IPS DF 4.7 (cell line): Measurements from ENCODE around the gene GRIN1.

Experiments used
- DNase-seq: peaks from one replicate; pipeline ENCODE4 v3.0.0-alpha.2; 2013; ENCODE audit warnings: low spot score; ENCODE audit errors: extremely low read depth

The GRIN1 gene

GRCh38 chr9:137138722-137139467, at the start of gene GRIN1:
Gene GRIN1 (plus strand): TSS chr9:137139154. CDS start chr9:137139487, 333 bp downstream.
- no peak for DNase-seq

DNA sequence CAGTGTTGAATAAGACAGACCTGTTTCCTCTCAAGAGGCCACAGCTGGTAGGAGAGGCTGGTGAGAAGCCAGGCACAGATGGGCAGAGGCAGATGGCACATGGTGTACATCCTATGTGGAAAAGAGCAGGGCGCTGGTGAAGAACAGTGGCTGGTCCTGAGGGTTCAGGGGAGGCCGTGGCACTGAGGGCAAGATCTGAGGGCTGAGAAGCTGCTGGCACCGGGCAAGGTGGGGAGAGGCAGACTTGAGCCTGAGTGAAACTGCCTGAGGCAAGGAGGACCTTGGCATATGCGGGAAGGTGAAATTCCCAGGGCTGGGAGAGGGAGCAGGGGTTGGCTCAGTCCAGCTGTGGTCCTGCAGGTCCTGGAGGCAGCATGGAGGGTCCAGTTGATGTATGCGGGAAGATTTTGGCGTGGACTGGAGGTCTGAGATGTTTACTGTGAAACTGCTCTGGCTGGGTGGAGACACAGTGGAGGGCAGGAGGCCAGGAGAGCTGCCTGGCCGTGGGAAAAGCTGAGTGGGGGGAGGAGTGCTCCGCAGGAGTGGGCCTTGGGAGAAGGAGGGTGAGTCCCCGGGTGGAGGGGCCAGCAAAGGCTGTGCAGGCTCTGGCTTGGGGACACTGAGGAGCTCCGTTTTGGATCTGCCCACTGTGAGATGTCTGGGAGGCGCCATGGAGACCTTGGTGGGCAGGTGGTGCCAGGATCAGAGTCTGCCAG, 49.6 kb upstream of the GRIN1 start:
- no peak for DNase-seq

DNA sequence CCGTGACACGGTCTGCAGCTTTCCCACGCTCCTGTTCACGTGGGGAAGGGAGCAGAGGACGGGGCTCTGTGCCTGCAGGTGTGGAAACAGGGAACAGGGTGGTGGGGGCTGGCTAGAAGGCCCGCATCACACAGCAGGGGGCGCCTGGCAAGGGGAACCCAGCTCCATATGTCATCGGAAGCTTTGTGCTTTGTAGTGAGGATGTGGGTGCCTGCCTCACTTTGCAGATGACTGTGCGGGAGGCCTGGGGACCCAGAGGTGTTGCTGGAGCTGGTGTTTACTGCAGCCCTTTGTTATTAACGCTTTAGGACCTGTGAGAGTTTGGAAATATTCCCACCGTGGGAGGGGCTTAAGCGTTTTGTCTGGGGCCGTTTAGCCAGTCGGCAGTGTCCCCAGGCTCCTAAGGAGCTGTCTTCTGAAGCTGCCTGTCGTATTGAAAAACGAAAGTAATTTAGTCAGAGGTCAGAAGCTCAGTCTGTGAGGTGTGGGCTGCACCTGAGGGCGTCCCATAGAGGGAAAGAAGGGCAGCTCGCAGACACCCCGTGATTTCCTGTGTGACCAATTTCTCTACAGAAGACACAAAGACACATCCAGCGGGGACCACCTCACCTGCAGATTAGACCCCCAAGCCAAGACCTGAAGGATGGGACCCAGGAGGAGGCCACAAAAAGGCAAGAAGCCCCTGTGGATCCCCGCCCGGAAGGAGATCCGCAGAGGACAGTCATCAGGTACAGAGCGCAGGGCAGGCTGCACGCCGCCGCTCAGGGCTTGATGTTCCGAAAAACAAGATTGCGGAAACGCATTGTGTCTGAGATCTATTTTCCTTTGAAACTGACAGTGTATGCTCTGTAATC, 43.1 kb upstream of the GRIN1 start:
- DNase-seq: no peak

- DNase-seq: no peak
These were observed 42.0 kb upstream of the GRIN1 start for GRCh38 chr9:137096785-137097546.

DNA sequence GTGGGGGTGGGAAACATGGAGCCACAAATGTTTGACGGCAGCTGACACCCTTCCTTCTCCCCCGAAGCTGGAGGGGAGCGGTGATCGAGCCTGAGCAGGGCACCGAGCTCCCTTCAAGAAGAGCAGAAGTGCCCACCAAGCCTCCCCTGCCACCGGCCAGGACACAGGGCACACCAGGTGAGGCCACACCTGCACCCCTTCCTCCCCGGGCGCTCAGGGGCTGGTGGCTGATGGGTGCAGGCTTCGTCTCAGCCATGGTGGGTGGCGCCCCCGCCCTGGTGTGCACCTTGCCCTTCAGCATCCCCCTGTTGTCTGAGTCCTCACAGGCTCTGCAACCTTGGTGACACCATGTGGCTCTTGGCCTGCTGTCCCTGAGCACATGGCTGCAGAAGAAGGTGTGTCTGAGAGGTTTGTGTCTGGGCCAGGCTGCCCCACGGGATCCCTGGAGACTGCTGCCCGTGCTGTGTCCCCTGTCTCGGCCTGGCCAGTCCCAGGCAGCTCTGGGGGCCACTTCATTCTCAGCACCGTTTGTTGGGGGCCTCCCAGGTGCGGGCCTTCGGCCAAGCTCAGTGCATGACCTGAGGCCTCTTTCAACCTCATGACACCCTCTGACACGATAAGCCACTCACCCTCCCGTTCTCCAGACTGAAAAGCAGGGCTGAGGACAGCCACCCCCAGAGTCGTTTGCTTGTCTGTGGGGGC, 41.0 kb upstream of the GRIN1 start:
- no peak for DNase-seq

- no peak for DNase-seq
These were observed 39.7 kb upstream of the GRIN1 start for GRCh38 chr9:137099231-137099630.

DNA sequence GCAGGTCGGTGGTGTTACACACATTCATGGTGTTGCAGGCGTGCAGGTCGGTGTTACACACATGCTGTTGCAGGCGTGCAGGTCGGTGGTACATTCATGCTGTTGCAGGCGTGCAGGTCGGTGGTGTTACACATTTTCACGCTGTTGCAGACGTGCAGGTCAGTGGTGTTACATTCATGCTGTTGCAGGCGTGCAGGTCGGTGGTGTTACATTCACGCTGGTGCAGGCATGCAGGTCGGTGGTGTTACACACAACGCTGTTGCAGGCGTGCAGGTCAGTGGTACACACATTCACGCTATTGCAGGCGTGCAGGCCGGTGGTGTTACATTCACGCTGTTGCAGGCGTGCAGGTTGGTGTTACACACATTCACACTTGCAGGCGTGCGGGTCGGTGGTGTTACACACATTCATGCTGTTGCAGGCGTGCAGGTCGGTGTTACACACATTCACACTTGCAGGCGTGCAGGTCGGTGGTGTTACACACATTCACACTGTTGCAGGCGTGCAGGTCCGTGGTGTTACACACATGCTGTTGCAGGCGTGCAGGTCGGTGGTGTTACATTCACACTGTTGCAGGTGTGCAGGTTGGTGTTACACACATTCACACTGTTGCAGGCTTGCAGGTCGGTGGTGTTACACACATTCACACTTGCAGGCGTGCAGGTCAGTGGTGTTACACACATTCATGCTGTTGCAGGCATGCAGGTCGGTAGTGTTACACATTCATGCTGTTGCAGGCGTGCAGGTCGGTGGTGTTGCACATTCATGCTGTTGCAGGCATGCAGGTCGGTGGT, 35.6 kb upstream of the GRIN1 start:
- DNase-seq: no peak

DNA sequence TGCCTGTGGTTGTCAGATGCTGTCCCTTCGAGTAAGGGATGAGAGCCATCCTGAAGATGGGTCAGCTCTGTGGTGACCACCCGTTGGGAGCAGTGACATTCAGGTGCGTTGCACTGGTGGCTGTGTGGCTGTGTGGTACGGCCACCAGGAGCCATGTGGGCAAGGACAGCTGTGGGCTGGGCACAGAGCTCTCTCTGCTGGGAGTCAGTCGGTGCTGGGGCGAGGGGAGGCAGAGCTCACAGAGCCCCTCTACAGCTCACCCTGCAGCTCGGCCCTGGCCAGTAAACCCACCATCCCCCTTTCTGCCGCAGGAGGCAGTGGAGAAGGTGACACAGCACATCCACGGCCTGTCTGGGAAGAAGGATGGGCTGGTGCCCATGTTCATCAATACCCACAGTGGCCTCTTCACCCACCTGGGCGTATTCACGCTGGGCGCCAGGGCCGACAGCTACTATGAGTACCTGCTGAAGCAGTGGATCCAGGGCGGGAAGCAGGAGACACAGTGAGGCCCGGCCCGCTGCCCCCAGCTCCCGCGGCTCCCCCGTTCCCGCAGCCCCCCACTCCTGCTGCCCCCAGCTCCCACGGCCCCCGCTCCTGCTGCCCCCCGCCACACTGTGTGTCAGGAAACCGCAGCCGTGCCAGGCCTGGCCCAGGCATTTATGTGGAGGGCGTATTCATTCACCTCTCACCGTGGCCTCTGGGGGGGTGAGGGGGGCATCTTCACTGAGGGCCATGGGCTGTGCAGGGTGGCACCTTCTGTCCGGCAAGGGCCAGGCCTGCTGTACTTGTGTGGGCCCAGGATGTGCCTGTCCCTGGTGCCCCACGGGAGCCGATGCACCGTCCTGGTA, 32.9 kb upstream of the GRIN1 start:
- no peak for DNase-seq

DNA sequence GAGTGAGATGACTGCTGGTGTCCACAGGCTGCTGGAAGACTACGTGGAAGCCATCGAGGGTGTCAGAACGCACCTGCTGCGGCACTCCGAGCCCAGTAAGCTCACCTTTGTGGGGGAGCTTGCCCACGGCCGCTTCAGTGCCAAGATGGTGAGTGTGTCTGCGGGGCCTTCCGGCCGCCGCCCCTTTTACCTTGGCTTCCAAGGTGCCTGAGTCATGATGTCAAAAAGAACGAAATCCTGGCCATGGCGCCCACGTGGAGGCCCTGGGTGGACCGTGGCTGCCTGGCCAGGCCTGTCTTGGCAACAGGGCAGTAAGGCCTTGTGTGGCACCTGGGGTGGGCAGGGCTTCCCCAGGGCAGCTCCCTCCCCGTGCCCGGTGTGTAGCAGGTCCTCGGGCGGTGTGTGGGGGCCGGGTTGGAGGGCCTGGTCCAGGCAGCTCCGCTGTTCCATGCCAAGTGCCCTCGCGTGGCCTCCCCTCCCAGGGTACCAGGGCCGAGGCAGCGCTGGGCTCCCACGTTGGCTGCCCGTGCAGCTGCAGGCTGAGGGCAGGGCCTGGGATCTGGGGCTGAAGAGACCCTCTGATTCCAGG, 32.2 kb upstream of the GRIN1 start:
- DNase-seq: no peak

DNA sequence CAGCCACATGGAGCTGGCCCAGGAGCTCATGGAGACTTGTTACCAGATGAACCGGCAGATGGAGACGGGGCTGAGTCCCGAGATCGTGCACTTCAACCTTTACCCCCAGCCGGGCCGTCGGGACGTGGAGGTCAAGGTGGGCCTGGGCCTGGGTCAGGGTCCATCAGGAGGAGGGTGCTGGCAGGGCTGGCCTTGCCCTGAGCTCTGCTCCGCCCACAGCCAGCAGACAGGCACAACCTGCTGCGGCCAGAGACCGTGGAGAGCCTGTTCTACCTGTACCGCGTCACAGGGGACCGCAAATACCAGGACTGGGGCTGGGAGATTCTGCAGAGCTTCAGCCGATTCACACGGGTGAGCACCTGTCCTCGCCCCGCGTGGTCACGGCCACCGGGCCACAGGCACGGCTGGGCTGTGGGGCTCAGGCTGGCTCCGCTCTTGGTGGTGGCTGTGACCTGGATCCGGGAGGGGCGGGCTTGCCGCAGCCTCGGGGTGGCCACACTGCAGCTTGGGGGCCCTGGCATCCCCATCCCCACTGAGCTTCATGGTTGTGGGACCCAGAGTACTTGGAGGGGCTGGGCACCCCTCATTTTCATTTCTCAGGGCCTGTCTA, 31.5 kb upstream of the GRIN1 start:
- no peak for DNase-seq

- DNase-seq: no peak
These were observed 31.0 kb upstream of the GRIN1 start for GRCh38 chr9:137107982-137108381.

GRCh38 chr9:137108608-137109249, 30.2 kb upstream of the GRIN1 start:
- DNase-seq: no peak

DNA sequence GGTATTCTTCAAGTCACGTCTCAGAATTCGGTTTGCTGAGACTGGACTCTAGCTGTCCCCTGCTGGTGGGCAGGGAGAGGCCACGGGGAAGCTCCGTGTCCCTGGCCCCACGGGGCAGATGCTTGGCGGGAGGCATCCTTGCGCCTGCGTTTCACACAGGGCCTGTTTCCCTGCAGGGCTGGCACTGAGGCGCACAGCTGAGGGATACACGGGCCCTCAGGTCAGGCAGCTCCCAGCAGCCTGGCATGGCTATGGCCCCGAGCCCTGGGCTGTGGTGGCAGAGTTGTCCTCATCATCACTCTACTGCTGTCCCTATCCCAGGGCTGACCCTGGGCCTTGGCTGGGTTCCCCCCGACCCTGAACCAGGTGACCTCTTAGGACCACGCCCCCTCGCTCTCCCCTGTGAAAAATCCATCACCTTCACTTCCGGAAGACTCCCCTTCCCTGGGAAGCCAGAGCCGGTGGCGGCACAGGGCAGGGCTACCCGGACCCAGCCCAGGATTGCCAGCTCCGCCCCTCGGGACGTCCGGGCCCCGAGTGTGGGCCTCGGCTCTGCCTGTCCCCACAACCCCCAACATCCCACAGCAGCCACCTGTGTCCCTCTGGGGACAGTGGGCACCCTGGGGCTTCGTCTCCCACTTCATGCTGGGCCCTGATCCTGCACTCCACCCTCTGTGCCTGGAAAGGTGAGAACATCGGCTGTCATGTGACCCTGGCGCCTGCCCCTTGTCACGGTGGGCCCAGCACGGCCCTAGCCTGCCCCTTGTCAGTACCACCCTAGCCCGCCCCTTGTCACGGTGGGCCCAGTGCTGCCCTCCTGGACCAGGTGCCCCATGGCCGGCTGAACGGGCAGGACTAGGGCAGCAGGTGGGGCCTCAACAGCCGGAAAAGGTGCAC, 29.5 kb upstream of the GRIN1 start:
- DNase-seq: no peak

DNA sequence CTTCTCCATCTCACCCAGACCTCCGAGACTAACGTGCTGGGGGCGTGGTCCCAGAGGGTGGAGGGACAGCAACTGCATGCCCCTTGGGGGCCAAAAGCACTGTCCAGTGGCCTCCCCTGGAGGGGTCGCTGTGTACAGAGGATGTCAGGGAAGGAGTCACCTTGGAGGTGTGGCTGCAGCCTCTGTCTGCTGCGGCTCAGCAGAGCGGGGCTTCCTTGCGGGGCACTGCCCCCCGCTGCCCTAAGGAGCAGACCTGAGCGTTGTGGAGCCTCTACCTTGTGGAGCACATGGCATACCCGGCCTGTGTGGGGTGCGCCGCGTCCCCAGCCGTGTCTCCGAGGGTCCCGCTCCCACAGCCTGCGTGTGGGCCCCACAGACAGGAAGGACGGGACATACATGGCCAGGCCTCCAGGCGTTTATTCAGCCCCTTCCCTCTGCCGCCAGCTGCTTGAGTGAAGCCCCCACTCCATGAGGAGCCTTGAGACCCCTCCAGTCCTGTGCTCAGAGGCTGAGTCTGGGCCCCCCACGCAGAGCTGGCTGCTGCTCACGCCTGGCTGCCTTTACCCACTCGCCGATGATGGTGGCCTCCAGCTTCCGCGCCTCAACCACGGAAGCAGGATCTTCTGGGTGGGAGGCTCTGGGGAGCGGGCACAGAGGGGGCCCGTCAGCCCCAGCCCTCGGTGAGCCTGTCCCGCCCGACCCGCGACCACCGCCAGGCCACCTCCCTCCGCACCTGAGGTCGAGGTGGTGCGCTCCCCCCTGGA, 28.6 kb upstream of the GRIN1 start:
- no peak for DNase-seq

GRCh38 chr9:137110911-137111787, 27.8 kb upstream of the GRIN1 start:
- no peak for DNase-seq
